ENCODE data around the gene WWOX. TPM values are rescaled to one million over a fixed set of nuclear protein-coding genes. Genes with fewer than 3 reads are reported as not detected.

WWOX gene
- total and polyA plus RNA-seq, 2 of the 13 experiments (the other 11 are each of a cell fraction or from before 2014, with no cell fraction given): 9.1 to 37.4 TPM

DNA sequence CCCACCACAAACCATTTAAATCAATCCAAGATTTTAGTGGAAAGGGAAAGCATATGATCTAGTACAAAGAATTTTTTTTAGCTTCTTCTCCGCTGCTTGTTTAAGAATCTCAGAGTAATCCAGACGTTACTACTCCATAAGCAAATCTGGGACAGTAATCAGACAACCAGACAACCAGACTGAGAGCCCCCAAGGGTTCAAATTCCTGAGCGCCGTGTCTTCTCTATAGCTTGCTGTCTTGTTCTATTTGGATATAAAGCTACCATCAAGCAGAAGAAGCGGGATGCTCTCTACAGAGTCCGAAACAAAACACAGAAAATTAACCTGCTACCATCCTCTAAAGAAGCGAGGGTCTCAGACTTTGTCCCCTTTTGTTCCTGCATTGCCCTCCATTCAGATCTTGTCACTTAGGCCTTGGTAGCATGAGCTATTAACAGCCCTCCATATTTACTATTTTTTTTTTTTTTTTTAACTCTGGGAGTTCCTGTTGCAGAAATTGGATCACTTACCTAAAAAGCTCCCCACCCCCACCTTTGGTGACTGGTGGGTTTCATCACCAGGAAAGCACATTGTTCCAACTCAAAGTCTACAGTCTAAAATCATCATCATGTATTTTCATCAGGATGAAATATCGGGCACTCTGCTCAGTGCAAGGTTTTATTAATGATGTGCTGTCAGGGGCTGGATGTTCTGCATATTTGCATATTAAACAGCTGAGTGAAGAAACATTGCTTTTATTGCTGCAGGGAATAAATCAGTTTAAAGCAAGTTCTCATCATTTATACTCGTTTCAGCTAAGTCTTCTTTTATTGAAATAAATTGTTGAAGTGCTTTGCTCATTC, 576.7 kb downstream of the WWOX start:
- intact Hi-C loops (cut with micrococcal nuclease; ENCODE audit: unreplicated experiment): no loop called here
- ATAC-seq: no peak
- H3K36me3 ChIP-seq (replicated peaks in 1 of 2; ENCODE audit: control insufficient read depth in 1 of 2, insufficient read depth in 2 of 2, low read length in 2 of 2): no peaks in the 10 kb centered on the region

More for the DNA sequence above, 576.7 kb downstream of the WWOX start:
- Histone ChIP-seq H2AFZ (ENCODE audit: low read length) (no peak overlapping the region), H3K9me3 (ENCODE audit: low read length) (no peaks in the 10 kb centered on the region), H3K4me2 (ENCODE audit: low read depth, low read length) (no peak overlapping the region), H3K79me2 (ENCODE audit: insufficient read depth, low read length) (no peaks in the 10 kb centered on the region), H3K9ac (ENCODE audit: insufficient read depth, low read depth, low read length) (no peak overlapping the region), H3K27ac (ENCODE audit: extremely low read length, insufficient read depth, low read length) (no peak overlapping the region), H3K27me3 (ENCODE audit: control insufficient read depth in 1 of 2, insufficient read depth in 2 of 2, low read length in 2 of 2) (no peaks in the 10 kb centered on the region), H4K20me1 (ENCODE audit: insufficient read depth, low read length) (no peaks in the 10 kb centered on the region), H3K4me3 (replicated peaks in 1 of 3; ENCODE audit: insufficient read depth in 1 of 3, low read depth in 2 of 3, low read length in 3 of 3) (no peak overlapping the region), H3K4me1 (ENCODE audit: insufficient read depth, low read length) (peaks cover 23% of the 10 kb centered on the region)
- POLR2A ChIA-PET: interaction anchor here (0.7 kb wide), 1 partner anchor 48 kb away, joined by 3 read pairs; no protein-coding TSS in a partner anchor
- DNase-seq (ENCODE audit: low spot score) (no peak), FAIRE-seq (peak; percentile 39)
- CTCF ChIA-PET (ENCODE audit: low intra/inter-chr PET ratio, low total read pairs): no interaction called here
- 83% methylated on average over 9 of the region's 9 CpGs for WGBS (ENCODE audit: low lambda C conversion rate)
- no TSS peak for BruUV-seq (replicated peaks)
- TF ChIP-seq LCORL (IDR thresholded peaks at IDR 0.05): no peak
- no peak for TF ChIP-seq LCORL (CRISPR knock-in tag; IDR thresholded peaks at IDR 0.05)
- TF ChIP-seq, protein P1, sequence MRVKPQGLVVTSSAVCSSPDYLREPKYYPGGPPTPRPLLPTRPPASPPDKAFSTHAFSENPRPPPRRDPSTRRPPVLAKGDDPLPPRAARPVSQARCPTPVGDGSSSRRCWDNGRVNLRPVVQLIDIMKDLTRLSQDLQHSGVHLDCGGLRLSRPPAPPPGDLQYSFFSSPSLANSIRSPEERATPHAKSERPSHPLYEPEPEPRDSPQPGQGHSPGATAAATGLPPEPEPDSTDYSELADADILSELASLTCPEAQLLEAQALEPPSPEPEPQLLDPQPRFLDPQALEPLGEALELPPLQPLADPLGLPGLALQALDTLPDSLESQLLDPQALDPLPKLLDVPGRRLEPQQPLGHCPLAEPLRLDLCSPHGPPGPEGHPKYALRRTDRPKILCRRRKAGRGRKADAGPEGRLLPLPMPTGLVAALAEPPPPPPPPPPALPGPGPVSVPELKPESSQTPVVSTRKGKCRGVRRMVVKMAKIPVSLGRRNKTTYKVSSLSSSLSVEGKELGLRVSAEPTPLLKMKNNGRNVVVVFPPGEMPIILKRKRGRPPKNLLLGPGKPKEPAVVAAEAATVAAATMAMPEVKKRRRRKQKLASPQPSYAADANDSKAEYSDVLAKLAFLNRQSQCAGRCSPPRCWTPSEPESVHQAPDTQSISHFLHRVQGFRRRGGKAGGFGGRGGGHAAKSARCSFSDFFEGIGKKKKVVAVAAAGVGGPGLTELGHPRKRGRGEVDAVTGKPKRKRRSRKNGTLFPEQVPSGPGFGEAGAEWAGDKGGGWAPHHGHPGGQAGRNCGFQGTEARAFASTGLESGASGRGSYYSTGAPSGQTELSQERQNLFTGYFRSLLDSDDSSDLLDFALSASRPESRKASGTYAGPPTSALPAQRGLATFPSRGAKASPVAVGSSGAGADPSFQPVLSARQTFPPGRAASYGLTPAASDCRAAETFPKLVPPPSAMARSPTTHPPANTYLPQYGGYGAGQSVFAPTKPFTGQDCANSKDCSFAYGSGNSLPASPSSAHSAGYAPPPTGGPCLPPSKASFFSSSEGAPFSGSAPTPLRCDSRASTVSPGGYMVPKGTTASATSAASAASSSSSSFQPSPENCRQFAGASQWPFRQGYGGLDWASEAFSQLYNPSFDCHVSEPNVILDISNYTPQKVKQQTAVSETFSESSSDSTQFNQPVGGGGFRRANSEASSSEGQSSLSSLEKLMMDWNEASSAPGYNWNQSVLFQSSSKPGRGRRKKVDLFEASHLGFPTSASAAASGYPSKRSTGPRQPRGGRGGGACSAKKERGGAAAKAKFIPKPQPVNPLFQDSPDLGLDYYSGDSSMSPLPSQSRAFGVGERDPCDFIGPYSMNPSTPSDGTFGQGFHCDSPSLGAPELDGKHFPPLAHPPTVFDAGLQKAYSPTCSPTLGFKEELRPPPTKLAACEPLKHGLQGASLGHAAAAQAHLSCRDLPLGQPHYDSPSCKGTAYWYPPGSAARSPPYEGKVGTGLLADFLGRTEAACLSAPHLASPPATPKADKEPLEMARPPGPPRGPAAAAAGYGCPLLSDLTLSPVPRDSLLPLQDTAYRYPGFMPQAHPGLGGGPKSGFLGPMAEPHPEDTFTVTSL (CRISPR knock-in tag; IDR thresholded peaks at IDR 0.05; ENCODE audit: borderline replicate concordance): no peak
- no peak for TF ChIP-seq PLRG1 (conservative IDR thresholded peaks at IDR 0.05)
- in situ Hi-C loops (cut with HindIII; ENCODE audit: extremely low pct_ligation_motif_present, low pct_unique_long_range_greater_than_20kb): no loop called here
